ENCODE data around the gene PLCG1. TPM values are rescaled to one million over a fixed set of nuclear protein-coding genes. Genes with fewer than 3 reads are reported as not detected.

The PLCG1 gene
- total and polyA plus RNA-seq, 2 donors (not counting 3 experiments of a cell fraction or from before 2014, with no cell fraction given): 164 to 224 TPM

DNA sequence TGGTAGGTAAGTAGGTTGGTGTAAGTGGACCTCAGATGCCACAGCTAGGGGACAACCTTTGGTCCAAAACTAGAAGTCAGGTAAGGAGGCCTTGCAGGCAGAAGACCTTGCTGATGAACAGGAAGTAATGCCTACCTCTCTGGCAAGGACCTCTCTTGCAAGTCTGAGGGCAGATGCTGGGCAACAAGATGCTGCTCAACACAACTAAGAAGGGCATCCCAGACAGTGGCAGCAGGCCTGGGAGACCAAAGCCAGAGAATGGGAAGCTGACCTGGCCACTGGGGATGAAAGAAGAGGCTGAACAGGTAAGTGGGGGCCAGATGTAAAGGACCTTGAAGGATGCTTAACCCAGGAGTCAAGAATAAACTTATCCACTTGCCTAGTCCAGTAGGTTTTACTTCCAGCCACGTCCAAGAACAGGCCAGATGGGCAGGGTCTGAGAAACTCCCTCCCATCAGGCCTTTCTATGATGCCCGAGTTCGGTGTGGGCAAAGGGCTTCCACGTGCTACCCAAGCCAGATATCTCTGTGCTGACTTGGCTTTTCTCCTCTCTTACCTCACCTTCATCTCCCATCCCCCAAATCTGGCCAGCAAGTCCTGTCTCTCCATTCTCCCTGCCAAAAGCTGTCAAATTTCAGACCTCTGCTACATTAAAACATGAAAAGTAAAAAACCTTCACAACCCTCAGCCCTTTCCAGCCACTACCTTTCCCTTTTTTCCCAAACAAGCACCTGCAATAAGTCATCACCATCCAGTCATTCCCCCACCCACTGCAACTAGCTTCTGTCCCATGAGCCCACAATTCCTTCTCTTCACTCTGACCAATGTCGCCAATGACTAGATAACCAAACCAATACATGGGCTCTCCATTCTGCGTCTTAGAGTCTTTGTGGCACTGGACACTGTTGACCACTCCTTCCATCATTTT lies 11.5 kb upstream of the PLCG1 start:
- H3K4me2 ChIP-seq (ENCODE audit: insufficient read depth, low read length): no peak overlapping the region
- CTCF ChIA-PET: interaction anchor here (2.3 kb wide), 1 partner anchor 9 kb away, joined by 7 read pairs; no protein-coding TSS in a partner anchor
- DNase-seq (ENCODE audit: low read depth, low spot score): no peak
- no peak overlapping the region for H3K27ac ChIP-seq (ENCODE audit: insufficient read depth, low read depth, low read length)
- H4K20me1 ChIP-seq (replicated peaks; ENCODE audit: control insufficient read depth, extremely low read depth, insufficient read depth, low read length): no peaks in the 10 kb centered on the region
- H3K4me1 ChIP-seq (ENCODE audit: control insufficient read depth, extremely low read depth, insufficient read depth, low read length): no peaks in the 10 kb centered on the region
- H3K9me3 ChIP-seq (replicated peaks; ENCODE audit: control insufficient read depth, insufficient read depth, low read length): no peaks in the 10 kb centered on the region
- no peaks in the 10 kb centered on the region for H3K79me2 ChIP-seq (ENCODE audit: control insufficient read depth, insufficient read depth, low read length)
- TF ChIP-seq FOS (IDR thresholded peaks at IDR 0.05; ENCODE audit: borderline replicate concordance, insufficient read depth, low read length) (no peak), JUN (IDR thresholded peaks at IDR 0.05; ENCODE audit: borderline replicate concordance, insufficient read depth, insufficient read length, low read depth) (no peak), POLR2A (IDR thresholded peaks at IDR 0.05; ENCODE audit: low read depth, low read length) (no peak), MYC (IDR thresholded peaks at IDR 0.05; ENCODE audit: low read depth, low read length) (no peak), EZH2 (IDR thresholded peaks at IDR 0.05; ENCODE audit: borderline replicate concordance, low read depth, low read length, severe bottlenecking) (no peak), GATA2 (IDR thresholded peaks at IDR 0.05; ENCODE audit: insufficient read depth, insufficient read length, low read depth, low read length) (no peak), POLR2AphosphoS5 (IDR thresholded peaks at IDR 0.05; ENCODE audit: insufficient read depth, low read depth, low read length) (no peak), MAX (IDR thresholded peaks at IDR 0.05; ENCODE audit: insufficient read depth, insufficient read length) (no peak)
- TF ChIP-seq, protein P1, sequence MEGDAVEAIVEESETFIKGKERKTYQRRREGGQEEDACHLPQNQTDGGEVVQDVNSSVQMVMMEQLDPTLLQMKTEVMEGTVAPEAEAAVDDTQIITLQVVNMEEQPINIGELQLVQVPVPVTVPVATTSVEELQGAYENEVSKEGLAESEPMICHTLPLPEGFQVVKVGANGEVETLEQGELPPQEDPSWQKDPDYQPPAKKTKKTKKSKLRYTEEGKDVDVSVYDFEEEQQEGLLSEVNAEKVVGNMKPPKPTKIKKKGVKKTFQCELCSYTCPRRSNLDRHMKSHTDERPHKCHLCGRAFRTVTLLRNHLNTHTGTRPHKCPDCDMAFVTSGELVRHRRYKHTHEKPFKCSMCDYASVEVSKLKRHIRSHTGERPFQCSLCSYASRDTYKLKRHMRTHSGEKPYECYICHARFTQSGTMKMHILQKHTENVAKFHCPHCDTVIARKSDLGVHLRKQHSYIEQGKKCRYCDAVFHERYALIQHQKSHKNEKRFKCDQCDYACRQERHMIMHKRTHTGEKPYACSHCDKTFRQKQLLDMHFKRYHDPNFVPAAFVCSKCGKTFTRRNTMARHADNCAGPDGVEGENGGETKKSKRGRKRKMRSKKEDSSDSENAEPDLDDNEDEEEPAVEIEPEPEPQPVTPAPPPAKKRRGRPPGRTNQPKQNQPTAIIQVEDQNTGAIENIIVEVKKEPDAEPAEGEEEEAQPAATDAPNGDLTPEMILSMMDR (IDR thresholded peaks at IDR 0.05; ENCODE audit: extremely low read depth in 1 of 2, insufficient read depth in 1 of 2, low read depth in 1 of 2, low read length in 2 of 2): no peak
- intact Hi-C loops (cut with micrococcal nuclease): no loop called here
- POLR2A ChIA-PET: no interaction called here
- H3K36me3 ChIP-seq (ENCODE audit: control insufficient read depth in 2 of 2, extremely low read depth in 1 of 2, insufficient read depth in 2 of 2, low read length in 2 of 2): peaks cover 31 to 41% of the 10 kb centered on the region in 2 experiments
- no peaks in the 10 kb centered on the region for H3K9me1 ChIP-seq (replicated peaks; ENCODE audit: control insufficient read depth, extremely low read depth, insufficient read depth, low read length)
- no peak overlapping the region for H2AFZ ChIP-seq (ENCODE audit: low read depth, low read length)
- no peak overlapping the region for H3K4me3 ChIP-seq (replicated peaks in 1 of 3; ENCODE audit: insufficient read depth in 1 of 3, low read depth in 1 of 3, low read length in 3 of 3)
- no peak for FAIRE-seq
- H3K27me3 ChIP-seq (ENCODE audit: control insufficient read depth in 2 of 2, insufficient read depth in 2 of 2, low read length in 2 of 2): no peaks in the 10 kb centered on the region
- H3K9ac ChIP-seq (replicated peaks; ENCODE audit: extremely low read depth, insufficient read depth, low read length): no peak overlapping the region
- BruUV-seq (replicated peaks): no TSS peak
- dilution Hi-C loops (cut with MboI; ENCODE audit: extremely low pct_ligation_motif_present, low sequenced_read_pairs): no loop called here

Data from endothelial cell of umbilical vein (primary cell).